ENCODE measurements around the gene CALN1. TPM values are rescaled to one million over a fixed set of nuclear protein-coding genes. Genes with fewer than 3 reads are reported as not detected.

CALN1 gene
- total and polyA plus RNA-seq, 7 donors, result under 0.01 TPM; not detected in 5

DNA sequence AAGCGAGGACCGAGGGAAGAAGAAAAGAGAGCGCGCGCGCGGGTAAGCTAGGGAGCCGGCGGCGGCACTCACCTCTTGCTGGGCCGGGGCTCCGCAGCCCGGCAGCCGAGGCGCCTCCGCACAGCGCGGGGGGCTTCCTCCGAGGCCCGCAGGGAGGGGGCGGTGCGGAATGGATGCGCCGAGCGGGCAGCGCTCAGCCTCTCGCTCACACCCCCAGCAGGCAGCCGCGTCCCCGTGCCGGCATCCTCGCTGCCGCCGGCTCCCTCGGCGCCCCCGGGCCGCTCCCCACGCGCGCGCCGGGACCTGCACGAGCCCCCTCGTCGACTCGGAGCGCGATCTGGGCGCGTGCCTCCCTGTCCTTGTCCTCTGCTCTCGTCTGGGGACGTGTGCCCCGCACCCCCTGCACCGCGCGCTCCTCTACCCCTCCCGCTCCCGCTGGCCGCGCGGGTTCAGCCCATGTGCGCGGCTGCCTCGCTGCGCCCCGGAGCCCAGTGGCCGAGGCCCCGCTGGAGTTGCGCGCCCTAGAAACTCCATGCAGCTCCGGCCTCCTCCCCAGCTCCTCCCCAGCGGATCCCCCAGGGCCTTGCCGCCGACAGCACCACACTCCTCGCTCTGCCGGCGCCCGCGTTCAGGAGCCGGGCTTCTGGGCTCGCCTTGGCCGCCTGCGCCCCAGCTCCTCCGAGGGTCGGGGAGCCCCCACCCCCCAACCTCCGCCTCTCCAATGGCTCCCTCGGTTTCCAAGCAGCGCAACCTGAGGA is 75.3 kb downstream of the CALN1 start:
- peaks cover 0 to 9% (median 0%) of the 10 kb centered on the region in 4 donors for H3K9me3 ChIP-seq
- H3K4me1 ChIP-seq, result peaks cover 0 to 7% (median 0%) of the 10 kb centered on the region in 4 donors
- peaks cover 5 to 41% (median 38%) of the 10 kb centered on the region in 3 donors for H3K27me3 ChIP-seq
- H3K27ac ChIP-seq, result no peak overlapping the region
- no peak overlapping the region for H3K4me3 ChIP-seq
- no peak for DNase-seq
- TF ChIP-seq, protein P1, sequence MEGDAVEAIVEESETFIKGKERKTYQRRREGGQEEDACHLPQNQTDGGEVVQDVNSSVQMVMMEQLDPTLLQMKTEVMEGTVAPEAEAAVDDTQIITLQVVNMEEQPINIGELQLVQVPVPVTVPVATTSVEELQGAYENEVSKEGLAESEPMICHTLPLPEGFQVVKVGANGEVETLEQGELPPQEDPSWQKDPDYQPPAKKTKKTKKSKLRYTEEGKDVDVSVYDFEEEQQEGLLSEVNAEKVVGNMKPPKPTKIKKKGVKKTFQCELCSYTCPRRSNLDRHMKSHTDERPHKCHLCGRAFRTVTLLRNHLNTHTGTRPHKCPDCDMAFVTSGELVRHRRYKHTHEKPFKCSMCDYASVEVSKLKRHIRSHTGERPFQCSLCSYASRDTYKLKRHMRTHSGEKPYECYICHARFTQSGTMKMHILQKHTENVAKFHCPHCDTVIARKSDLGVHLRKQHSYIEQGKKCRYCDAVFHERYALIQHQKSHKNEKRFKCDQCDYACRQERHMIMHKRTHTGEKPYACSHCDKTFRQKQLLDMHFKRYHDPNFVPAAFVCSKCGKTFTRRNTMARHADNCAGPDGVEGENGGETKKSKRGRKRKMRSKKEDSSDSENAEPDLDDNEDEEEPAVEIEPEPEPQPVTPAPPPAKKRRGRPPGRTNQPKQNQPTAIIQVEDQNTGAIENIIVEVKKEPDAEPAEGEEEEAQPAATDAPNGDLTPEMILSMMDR (IDR thresholded peaks at IDR 0.05), result no peak
- WGBS, 2 donors, result 2 to 15% methylated on average over 89 of the region's 89 CpGs
- intact Hi-C loops (cut with DNase I), result no loop called here
- no peaks in the 10 kb centered on the region for H3K36me3 ChIP-seq

GRCh38 chr7:72336382-72336631 is 75.8 kb downstream of the CALN1 start:
- Histone ChIP-seq H3K27me3 (peaks cover 5 to 41% (median 38%) of the 10 kb centered on the region in 3 donors), H3K36me3 (no peaks in the 10 kb centered on the region), H3K27ac (no peak overlapping the region), H3K4me1 (peaks cover 0 to 7% (median 0%) of the 10 kb centered on the region in 4 donors), H3K4me3 (no peak overlapping the region), H3K9me3 (peaks cover 0 to 9% (median 0%) of the 10 kb centered on the region in 4 donors)
- intact Hi-C loops (cut with DNase I), result no loop called here
- 2 to 9% methylated on average over 21 of the region's 21 CpGs for WGBS, 2 donors
- no peak for TF ChIP-seq POLR2AphosphoS5 (IDR thresholded peaks at IDR 0.05)
- TF ChIP-seq POLR2A (IDR thresholded peaks at IDR 0.05), result no peak
- no peak for TF ChIP-seq EP300 (IDR thresholded peaks at IDR 0.05)
- TF ChIP-seq, protein P1 (IDR thresholded peaks at IDR 0.05), result no peak
- DNase-seq, result no peak

DNA sequence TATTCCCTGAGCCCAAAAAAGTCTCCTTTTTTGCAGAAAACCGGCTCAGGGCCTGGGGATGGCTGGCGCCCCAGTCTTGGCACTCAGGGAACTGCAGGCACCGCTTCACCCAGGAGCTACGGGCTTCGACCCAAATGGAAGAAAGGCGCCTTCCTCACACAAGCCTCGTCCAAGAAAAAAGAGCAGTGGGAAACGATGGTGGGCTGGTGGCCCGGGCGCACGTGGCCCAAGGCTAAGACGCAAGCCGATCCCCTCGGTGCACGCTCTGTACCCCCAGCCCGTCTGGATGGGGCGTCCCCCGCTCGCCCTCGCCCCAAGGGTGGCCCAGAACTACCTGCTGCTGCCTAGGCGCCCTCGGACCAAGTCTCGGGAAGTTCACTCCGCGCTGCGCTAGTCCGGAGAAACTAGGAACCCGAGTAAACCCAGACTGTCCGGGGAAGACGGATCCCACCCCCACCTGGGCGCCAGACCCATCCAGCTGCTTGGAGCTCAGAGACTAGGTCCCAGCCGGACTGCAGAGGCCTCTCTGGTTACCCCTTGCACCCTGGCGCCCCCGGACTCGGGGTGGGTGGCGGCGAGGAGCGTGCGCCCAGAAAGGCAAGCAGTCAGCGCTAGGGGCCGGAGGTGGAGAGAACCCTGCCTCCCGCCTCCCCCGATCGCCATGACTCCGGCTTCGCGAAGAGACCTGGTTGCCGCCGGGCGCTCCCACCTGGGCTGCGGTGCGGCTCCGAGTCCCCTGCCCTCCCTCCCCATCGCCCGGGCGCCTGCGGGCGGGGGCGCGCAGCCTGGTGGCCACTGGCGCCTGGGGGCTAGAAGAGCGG is 76.4 kb downstream of the CALN1 start:
- peaks cover 5 to 41% (median 38%) of the 10 kb centered on the region in 3 donors for H3K27me3 ChIP-seq
- no peaks in the 10 kb centered on the region for H3K36me3 ChIP-seq
- H3K9me3 ChIP-seq, result peaks cover 0 to 9% (median 0%) of the 10 kb centered on the region in 4 donors
- TF ChIP-seq POLR2A (IDR thresholded peaks at IDR 0.05), result no peak
- no peak for TF ChIP-seq EP300 (IDR thresholded peaks at IDR 0.05)
- TF ChIP-seq, protein P1 (IDR thresholded peaks at IDR 0.05), result no peak
- TF ChIP-seq POLR2AphosphoS5 (IDR thresholded peaks at IDR 0.05), result no peak
- H3K27ac ChIP-seq, result no peak overlapping the region
- DNase-seq, result no peak
- intact Hi-C loops (cut with DNase I), result no loop called here
- H3K4me1 ChIP-seq, result peaks cover 0 to 7% (median 0%) of the 10 kb centered on the region in 4 donors
- no peak overlapping the region for H3K4me3 ChIP-seq
- WGBS, 2 donors, result 2 to 17% methylated on average over 62 of the region's 62 CpGs

- DNase-seq, result no peak
- TF ChIP-seq EP300 (IDR thresholded peaks at IDR 0.05) (no peak), POLR2AphosphoS5 (IDR thresholded peaks at IDR 0.05) (no peak), POLR2A (IDR thresholded peaks at IDR 0.05) (no peak)
- TF ChIP-seq, protein P1 (IDR thresholded peaks at IDR 0.05), result no peak
- Histone ChIP-seq H3K27ac (no peak overlapping the region), H3K4me3 (no peak overlapping the region), H3K27me3 (peaks cover 5 to 41% (median 38%) of the 10 kb centered on the region in 3 donors), H3K4me1 (peaks cover 0 to 7% (median 0%) of the 10 kb centered on the region in 4 donors), H3K36me3 (no peaks in the 10 kb centered on the region), H3K9me3 (peaks cover 0 to 9% (median 0%) of the 10 kb centered on the region in 4 donors)
- intact Hi-C loops (cut with DNase I), result no loop called here
- 40 to 53% methylated on average over 5 of the region's 5 CpGs for WGBS, 2 donors
Measured at GRCh38 chr7:72334698-72335097, 77.4 kb downstream of the CALN1 start.
